NCI-H1105 treated with DMSO at 0.1 percent for 48 hours (cell line): ENCODE results near the gene UFD1.
A peak's percentile ranks its signal among the peaks of the same experiment; 100 is the strongest.

ENCODE experiments used
- DNase-seq: peaks from one replicate; lab custom pipeline; 2025; lab: John Stamatoyannopoulos, UW

UFD1 gene

GRCh38 chr22:19516378-19517170, 37.6 kb upstream of the UFD1 start:
- DNase-seq, result no peak

- no peak for DNase-seq
These were observed 36.8 kb upstream of the UFD1 start for GRCh38 chr22:19515654-19516377.

- no peak for DNase-seq
These were observed 36.0 kb upstream of the UFD1 start for GRCh38 chr22:19514831-19515565.

- no peak for DNase-seq
These were observed 34.8 kb upstream of the UFD1 start for GRCh38 chr22:19513823-19514222.

GRCh38 chr22:19510919-19511341, 31.9 kb upstream of the UFD1 start:
- no peak for DNase-seq

GRCh38 chr22:19509923-19510322, 30.9 kb upstream of the UFD1 start:
- no peak for DNase-seq

- no peak for DNase-seq
These were observed 30.2 kb upstream of the UFD1 start for GRCh38 chr22:19509191-19509590.

GRCh38 chr22:19508024-19508776, 29.2 kb upstream of the UFD1 start:
- DNase-seq, result no peak

GRCh38 chr22:19507534-19507861, 28.5 kb upstream of the UFD1 start:
- no peak for DNase-seq

GRCh38 chr22:19506212-19506611, 27.2 kb upstream of the UFD1 start:
- DNase-seq, result no peak

GRCh38 chr22:19505735-19506126, 26.7 kb upstream of the UFD1 start:
- DNase-seq, result no peak

- DNase-seq, result no peak
These were observed 26.1 kb upstream of the UFD1 start for GRCh38 chr22:19504900-19505734.

GRCh38 chr22:19503869-19504268, 24.9 kb upstream of the UFD1 start:
- DNase-seq, result no peak

- no peak for DNase-seq
These were observed 24.4 kb upstream of the UFD1 start for GRCh38 chr22:19503367-19503766.

- DNase-seq, result no peak
These were observed 23.0 kb upstream of the UFD1 start for GRCh38 chr22:19501897-19502447.

- DNase-seq, result no peak
These were observed 20.9 kb upstream of the UFD1 start for GRCh38 chr22:19499880-19500242.

GRCh38 chr22:19499236-19499879, 20.4 kb upstream of the UFD1 start:
- DNase-seq, result no peak

- DNase-seq, result no peak
These were observed 19.8 kb upstream of the UFD1 start for GRCh38 chr22:19498866-19499190.

GRCh38 chr22:19498154-19498865, 19.3 kb upstream of the UFD1 start:
- no peak for DNase-seq

- peak; percentile 17 for DNase-seq
These were observed 18.3 kb upstream of the UFD1 start for GRCh38 chr22:19497245-19497644.
